Measurements from ENCODE around the gene CEP350.
"Not testable (repeated sequence)": the region's sequence is repeated elsewhere in the genome, so short reads cannot be mapped to it uniquely, and the experiment has no call there.

CEP350 gene

DNA sequence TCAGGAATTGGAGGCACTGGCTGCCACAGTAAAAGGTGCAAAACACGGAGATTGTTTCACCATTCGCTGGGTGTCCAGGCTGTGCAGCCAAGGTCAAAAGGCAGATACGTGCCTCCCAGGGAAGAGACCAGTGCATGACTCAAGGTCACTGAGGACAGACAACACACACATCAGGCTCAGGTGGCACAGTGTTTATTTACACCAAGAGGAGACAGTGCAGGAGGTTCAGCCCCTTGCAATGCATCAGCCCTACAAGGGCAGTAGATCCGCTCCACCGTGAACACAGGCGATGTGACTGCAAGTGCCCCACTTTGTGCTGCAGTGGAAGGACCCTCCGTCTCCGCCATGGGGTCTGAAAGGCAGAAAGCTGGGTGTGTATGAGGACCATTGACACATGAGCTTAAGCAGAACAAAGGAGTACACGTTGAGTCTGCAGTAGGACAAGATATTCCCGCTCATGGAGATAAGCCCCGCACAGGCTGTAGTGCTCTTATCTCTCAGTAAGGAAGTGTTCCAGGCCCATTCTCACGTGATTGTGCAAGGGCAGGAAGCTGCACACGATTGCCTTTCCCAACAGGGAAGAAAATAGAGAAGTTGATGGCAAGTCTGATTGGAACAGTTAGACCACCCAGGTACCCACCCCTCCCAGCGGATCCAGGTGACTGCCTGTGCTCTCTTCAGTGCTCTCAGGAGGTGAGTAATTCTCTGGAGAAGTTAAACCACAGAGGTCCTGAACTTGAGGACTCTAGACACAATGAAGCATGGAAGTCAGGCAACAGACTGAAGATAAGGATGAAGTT, 162.6 kb downstream of the CEP350 start:
- TF ChIP-seq, protein P1, sequence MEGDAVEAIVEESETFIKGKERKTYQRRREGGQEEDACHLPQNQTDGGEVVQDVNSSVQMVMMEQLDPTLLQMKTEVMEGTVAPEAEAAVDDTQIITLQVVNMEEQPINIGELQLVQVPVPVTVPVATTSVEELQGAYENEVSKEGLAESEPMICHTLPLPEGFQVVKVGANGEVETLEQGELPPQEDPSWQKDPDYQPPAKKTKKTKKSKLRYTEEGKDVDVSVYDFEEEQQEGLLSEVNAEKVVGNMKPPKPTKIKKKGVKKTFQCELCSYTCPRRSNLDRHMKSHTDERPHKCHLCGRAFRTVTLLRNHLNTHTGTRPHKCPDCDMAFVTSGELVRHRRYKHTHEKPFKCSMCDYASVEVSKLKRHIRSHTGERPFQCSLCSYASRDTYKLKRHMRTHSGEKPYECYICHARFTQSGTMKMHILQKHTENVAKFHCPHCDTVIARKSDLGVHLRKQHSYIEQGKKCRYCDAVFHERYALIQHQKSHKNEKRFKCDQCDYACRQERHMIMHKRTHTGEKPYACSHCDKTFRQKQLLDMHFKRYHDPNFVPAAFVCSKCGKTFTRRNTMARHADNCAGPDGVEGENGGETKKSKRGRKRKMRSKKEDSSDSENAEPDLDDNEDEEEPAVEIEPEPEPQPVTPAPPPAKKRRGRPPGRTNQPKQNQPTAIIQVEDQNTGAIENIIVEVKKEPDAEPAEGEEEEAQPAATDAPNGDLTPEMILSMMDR (IDR thresholded peaks at IDR 0.05) = no peak
- no peak for DNase-seq (ENCODE audit: low spot score)
- Histone ChIP-seq H3K27ac (peak overlapping the region in 1 of 2 donors; percentile 23), H3K4me3 (no peak overlapping the region)

DNA sequence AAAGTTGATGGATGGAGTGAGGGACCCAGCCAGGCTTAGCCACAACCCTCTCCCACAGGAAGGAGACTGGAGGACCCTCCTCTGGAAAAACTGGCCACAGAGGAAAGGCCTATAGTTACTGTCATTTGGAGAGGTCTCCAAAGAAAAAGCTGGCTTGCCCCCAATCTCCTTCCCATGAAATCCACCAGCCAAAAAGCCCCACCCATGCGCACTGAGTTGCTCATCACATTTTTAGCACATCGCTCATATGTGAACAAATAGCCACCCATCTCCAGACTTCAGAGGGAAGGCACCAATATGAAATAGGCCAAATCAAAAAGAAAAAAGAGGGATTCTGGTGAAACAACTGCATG, 163.1 kb downstream of the CEP350 start:
- DNase-seq (ENCODE audit: low spot score) = no peak
- TF ChIP-seq, protein P1 (IDR thresholded peaks at IDR 0.05) = no peak
- peak overlapping the region in 1 of 2 donors; percentile 23 for H3K27ac ChIP-seq

GRCh38 chr1:180119837-180120236, 165.2 kb downstream of the CEP350 start:
- TF ChIP-seq, protein P1 (IDR thresholded peaks at IDR 0.05) = no peak
- no peak overlapping the region for H3K4me3 ChIP-seq
- no peak overlapping the region for H3K27ac ChIP-seq
- no peak for DNase-seq (ENCODE audit: low spot score)

More for the DNA sequence above, 163.1 kb downstream of the CEP350 start:
- H3K4me3 ChIP-seq = no peak overlapping the region

- DNase-seq (ENCODE audit: low spot score) = no peak
- TF ChIP-seq, protein P1 (IDR thresholded peaks at IDR 0.05) = no peak
- no peak overlapping the region for H3K4me3 ChIP-seq
- H3K27ac ChIP-seq = no peak overlapping the region
These were observed 168.9 kb downstream of the CEP350 start for GRCh38 chr1:180123463-180123936.

GRCh38 chr1:180130651-180131050, 176.0 kb downstream of the CEP350 start:
- DNase-seq (ENCODE audit: low spot score) = no peak
- H3K27ac ChIP-seq = no peak overlapping the region
- TF ChIP-seq, protein P1 (IDR thresholded peaks at IDR 0.05) = no peak
- H3K4me3 ChIP-seq = no peak overlapping the region

- Histone ChIP-seq H3K4me3 (no peak overlapping the region), H3K27ac (no peak overlapping the region)
- TF ChIP-seq, protein P1 (IDR thresholded peaks at IDR 0.05) = no peak
- DNase-seq (ENCODE audit: low spot score) = no peak
These were observed 176.9 kb downstream of the CEP350 start for GRCh38 chr1:180131510-180131909.

DNA sequence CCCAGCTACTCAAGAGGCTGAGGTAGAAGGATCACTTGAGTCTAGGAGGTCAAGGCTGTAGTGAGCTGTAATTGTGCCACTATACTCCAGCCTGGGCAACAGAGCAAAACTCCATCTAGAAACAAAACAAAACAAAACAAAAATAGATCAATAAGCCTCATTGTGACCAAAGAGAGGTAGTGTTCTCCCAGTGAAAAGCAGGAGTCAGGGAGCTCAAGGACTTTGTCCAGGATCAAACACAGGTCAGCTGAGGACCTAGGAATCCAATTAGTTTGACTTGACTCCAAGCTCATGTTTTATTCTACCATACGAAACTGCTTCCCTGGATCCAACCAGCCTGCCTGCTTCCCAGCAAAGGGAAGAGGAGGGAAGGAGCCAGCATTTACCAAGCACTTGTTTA, 178.6 kb downstream of the CEP350 start:
- TF ChIP-seq, protein P1 (IDR thresholded peaks at IDR 0.05) = no peak
- no peak for DNase-seq (ENCODE audit: low spot score)
- no peak overlapping the region for H3K27ac ChIP-seq
- H3K4me3 ChIP-seq = no peak overlapping the region

GRCh38 chr1:180133688-180134087, 179.1 kb downstream of the CEP350 start:
- not testable (repeated sequence) for DNase-seq (ENCODE audit: low spot score); H3K4me3 ChIP-seq; H3K27ac ChIP-seq

All from coronary artery (tissue), 2 donors.